HEK293T (cell line): ENCODE measurements around the gene MC1R.

Source experiments
- BHLHE40 ChIP-seq: fragments of 450-650 bp; IDR thresholded peaks from 2 replicates; pipeline ENCODE4 v1.6.1; 2016; ENCODE audit warnings: mild to moderate bottlenecking, moderate library complexity, borderline replicate concordance
- ELF4 ChIP-seq: fragments of 450-650 bp; IDR thresholded peaks from 2 replicates; pipeline ENCODE4 v1.6.1; 2017; ENCODE audit warnings: antibody characterized with exemption
- L3MBTL2 ChIP-seq: fragments of 450-650 bp; conservative IDR thresholded peaks from 2 replicates; pipeline ENCODE4 v1.6.1; 2016; ENCODE audit warnings: mild to moderate bottlenecking
- NFRKB ChIP-seq: fragments of 450-650 bp; IDR thresholded peaks from 2 replicates; pipeline ENCODE4 v1.6.1; 2016; ENCODE audit warnings: mild to moderate bottlenecking, moderate library complexity
- SP1 ChIP-seq: fragments of 450-650 bp; IDR thresholded peaks from 2 replicates; pipeline ENCODE4 v1.6.1; 2017
- SUZ12 ChIP-seq: fragments of 450-650 bp; IDR thresholded peaks from 2 replicates; pipeline ENCODE4 v1.6.1; 2016; ENCODE audit warnings: mild to moderate bottlenecking
- ZNF384 ChIP-seq: fragments of 450-650 bp; IDR thresholded peaks from 2 replicates; pipeline ENCODE4 v1.6.1; 2016

DNA sequence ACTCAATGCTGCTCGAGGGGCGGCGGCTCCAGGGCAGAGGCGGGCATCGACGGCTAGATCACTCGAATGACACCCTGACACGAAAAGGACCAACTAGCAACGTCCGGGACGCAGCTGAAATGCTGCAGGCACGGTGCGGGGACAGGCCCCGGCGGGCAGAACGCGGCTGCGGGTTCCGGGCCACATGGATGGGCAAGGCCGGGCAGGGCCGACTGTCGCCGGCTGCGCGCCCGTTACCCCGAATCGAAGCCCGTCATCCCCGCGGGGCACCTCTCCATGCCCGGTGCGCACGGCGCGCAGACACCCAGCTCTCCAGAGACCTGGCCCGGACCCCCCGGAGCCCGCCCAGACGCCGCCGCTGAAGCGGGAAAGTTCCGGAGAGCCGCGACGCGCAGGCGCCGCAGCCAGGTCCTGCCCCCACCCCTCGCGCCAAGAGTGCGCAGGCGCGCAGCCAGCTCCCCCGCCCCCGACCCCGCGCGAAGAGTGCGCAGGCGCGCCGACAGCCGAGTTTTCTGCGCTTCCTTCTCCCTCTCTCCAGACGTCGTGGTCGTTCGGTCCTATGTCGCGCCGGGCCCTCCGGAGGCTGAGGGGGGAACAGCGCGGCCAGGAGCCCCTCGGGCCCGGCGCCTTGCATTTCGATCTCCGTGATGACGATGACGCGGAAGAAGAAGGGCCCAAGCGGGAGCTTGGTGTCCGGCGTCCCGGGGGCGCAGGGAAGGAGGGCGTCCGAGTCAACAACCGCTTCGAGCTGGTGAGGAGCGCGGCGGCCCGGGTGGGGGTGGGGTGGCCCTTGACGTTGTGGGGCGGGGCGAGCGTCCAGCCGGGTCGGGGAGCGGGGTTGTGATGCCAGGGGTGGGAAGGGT is 45.3 kb upstream of the MC1R start, which contains the start of gene TCF25:
- TF ChIP-seq SUZ12 (no peak), BHLHE40 (no peak), NFRKB (no peak), L3MBTL2 (peak; percentile 93), SP1 (no peak), ELF4 (no peak), ZNF384 (no peak)
